ENCODE results near the gene GGA2.
"Not testable (repeated sequence)": the region's sequence is repeated elsewhere in the genome, so short reads cannot be mapped to it uniquely, and the experiment has no call there.

Gene GGA2

GRCh38 chr16:23504453-23505179 is 5.7 kb downstream of the GGA2 start:
- peak; percentile 14 for DNase-seq (ENCODE audit: low read depth)

GRCh38 chr16:23504076-23504452 is 6.2 kb downstream of the GGA2 start:
- DNase-seq (ENCODE audit: low read depth) = no peak

- no peak for DNase-seq (ENCODE audit: low read depth)
These were observed 7.8 kb downstream of the GGA2 start for GRCh38 chr16:23502466-23502865.

- DNase-seq (ENCODE audit: low read depth) = no peak
These were observed 9.0 kb downstream of the GGA2 start for GRCh38 chr16:23501291-23501690.

GRCh38 chr16:23500862-23501225 is 9.4 kb downstream of the GGA2 start:
- no peak for DNase-seq (ENCODE audit: low read depth)

DNA sequence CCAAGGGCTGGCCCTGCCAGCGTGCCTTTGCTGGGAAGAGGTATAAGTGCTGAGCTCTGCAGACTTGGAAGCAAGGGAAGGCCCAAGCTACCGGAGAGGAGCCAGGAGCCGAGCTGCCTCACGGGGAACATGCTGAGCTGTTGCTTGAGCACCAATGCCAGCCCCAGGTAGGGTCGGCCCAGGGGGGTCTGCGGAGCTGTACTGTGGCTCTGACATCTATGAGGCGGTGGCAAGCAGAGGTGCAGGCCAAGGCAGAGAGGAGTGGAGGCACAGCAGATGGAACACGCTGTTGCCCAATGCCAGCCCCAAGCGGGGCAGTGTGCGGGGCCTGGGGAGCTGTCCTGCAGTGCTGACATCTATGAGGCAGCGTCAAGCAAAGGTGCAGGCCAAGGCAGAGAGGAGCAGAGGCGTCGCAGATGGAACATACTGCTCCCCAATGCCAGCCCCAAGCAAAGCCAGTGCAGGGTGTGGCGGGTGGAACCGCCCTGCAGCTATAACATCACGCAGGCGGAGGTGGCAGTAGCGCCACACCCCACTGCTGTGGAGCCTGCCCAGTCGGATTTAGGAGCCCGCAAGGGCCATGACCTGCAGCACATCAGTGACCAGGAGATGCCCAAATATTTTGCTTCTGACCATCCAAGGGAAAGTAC is 10.0 kb downstream of the GGA2 start:
- no peak for DNase-seq (ENCODE audit: low read depth)

DNA sequence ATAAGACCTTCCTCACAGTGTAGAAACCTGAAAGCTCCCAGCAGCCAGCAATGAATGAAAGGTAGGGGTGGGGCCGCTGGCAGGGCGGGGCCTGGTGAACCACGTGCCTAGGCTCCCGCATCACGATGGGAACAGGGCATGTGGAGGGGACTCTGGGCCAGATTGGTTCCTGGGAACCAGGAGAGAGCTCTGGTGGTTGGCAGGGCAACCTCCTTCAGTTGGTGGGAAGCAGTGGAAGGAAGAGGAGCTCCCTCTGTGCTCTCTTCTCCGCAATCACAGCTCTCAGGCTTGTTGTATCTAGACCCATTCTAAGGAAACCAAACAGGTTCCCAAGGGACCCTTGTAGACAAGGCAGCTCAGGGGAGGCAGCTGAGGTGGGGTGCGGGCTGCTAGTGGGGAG is 10.5 kb downstream of the GGA2 start:
- no peak for DNase-seq (ENCODE audit: low read depth)

DNA sequence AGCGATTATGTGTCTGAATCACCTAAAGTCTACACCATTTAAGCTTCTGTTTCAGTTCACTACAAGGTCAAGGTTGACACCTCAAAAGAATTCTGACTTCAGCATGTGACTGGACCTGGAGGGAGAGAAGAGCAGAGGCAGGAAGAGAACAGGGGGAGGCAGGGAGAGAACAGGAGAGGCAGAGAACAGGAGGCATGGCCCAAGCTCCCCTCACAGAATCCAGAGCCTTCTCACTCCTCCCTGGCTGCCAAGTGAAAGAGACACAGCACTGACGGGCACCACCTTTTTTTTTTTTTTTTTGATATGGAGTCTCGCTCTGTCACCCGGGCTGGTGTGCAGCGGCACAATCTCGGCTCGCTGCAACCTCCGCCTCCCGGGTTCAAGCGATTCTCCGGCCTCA is 11.4 kb downstream of the GGA2 start:
- no peak for DNase-seq (ENCODE audit: low read depth)

GRCh38 chr16:23497543-23497868 is 12.8 kb downstream of the GGA2 start:
- no peak for DNase-seq (ENCODE audit: low read depth)

GRCh38 chr16:23496821-23497542 is 13.3 kb downstream of the GGA2 start:
- DNase-seq (ENCODE audit: low read depth) = no peak

- no peak for DNase-seq (ENCODE audit: low read depth)
These were observed 14.6 kb downstream of the GGA2 start for GRCh38 chr16:23495671-23496070.

GRCh38 chr16:23494188-23494587 is 16.1 kb downstream of the GGA2 start:
- DNase-seq (ENCODE audit: low read depth) = no peak

DNA sequence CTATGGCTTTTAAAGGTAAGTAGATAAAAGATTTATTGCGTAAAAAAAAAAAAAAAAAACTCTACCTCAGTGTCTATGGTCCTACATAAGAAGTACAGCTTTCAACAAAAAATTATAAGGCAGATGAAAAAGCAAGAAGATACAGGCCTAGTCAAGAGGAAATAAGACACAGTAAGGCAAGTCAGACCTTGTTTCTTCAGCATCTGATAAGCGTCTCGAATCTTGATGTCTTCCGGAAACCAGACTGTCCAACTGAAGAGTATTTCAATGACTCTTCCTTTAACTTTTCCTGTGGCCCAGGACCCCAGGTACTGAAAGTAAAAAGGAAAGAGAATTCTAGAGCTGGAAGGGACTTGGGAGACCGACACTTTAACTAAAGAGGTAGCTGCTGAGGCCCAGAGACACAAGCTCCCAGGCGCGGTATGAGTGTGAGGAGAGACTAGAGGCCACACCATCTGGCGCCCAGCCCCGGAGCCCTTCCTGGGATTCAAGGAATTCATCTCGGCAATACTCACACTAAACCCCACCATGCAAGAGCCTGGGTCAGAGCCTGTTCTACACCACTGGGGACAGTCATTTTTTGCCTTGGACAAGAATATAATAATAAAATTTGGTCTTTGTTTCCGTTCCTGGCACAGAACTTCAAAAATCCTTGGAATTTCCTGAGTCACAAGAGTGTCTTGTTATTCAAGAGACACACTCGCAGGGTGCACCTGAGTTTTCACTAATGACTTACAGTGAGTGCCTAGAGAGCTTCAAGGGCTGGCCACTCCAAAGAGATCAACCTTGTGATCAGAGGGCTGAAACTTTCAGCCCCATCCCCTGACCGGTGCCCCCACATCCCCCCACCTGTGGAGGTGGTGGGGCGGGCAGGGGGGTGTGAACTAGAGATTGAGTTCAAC is 18.6 kb downstream of the GGA2 start:
- no peak for DNase-seq (ENCODE audit: low read depth)

DNA sequence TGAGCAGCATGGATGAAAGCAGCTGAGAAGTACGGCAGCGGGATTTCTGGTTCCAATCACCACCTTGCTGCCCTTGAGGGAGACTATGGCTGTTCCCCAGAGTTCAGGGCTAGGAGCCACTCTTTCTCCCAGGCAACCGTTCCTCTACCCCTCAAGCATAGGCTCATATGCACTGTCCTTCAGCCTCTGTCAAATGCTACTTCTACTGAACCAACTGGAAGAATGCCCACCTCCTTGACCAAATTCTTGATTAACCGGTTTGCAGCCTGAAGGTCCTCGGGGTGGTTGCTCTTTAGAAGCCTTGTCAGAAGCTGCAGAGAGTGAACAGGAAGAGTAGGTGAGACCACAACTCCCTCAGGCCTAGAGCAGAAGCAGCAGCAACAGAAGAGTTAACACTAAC is 23.8 kb downstream of the GGA2 start:
- DNase-seq (ENCODE audit: low read depth) = no peak

- DNase-seq (ENCODE audit: low read depth) = no peak
These were observed 24.5 kb downstream of the GGA2 start for GRCh38 chr16:23485841-23486240.

GRCh38 chr16:23485257-23485614 is 25.1 kb downstream of the GGA2 start:
- DNase-seq (ENCODE audit: low read depth) = no peak

DNA sequence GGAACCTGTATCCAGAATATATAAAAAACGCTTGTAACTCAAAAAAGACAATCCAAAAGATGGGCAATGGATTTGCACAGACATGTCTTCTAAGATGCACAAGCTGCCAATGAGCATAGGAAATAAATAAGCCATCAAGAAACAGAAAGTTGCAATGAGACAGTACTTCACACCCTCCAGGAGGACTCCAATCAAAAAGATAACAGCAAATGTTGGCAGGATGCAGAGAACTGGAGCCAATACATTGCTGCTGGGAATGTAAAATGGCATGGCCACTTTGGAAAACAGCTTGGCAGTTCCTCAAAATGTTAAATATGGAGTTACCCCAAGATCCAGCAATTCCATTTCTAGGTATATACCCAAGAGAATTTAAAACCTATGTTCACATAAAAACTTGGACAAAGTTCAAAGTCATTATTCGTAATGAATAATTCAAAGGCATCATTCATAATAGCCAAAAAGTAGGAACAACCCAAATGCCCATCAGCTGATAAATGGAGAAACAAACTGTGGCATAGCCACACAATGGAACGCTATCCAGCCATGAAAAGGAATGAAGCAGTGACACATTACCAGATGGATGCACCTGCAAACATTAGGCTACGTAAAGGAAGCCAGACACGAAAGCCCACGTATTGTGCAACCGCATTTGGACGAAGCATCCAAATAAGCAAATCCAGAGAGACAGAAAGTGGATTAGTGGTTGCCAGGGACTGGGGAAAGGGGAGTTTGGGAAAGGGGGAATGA is 25.6 kb downstream of the GGA2 start:
- DNase-seq (ENCODE audit: low read depth) = no peak

GRCh38 chr16:23483492-23483891 is 26.8 kb downstream of the GGA2 start:
- DNase-seq (ENCODE audit: low read depth) = not testable (repeated sequence)

DNA sequence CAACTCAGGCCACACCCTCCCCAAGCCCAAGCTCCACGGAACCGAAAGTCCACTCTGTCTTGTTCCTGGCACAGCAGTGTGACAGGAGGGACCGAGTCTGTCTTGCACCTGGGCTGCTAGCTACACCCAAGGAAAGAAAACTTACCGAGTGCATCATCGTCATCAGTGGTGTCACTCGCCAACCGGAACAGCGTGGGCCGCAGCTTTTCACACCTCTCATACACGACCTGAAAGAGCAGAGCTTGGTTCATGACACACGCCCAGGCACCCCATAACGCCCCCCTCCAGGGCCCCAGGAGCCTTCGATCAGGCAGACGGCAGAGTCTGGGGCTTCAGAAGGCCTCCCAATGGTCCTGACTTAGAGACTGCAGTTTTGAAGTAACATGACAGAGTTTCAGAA is 27.5 kb downstream of the GGA2 start:
- no peak for DNase-seq (ENCODE audit: low read depth)

- no peak for DNase-seq (ENCODE audit: low read depth)
These were observed 30.0 kb downstream of the GGA2 start for GRCh38 chr16:23480257-23480656.

DNA sequence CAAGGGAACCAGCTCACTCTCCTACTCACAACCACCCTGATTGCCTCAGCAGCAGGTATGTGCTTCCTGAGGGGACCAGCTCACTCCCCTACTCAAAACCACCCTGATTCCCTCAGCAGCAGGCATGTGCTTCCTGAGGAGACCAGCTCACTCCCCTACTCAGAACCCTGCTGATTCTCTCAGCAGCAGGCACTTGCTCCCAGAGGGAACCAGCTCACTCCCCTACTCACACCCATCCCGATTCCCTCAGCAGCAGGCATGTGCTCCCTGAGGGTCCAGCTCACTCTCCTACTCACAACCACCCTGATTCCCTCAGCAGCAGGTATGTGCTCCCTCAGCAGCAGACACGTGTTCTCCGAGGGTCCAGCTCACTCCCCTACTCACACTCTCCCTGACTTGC is 31.2 kb downstream of the GGA2 start:
- no peak for DNase-seq (ENCODE audit: low read depth)

DNA sequence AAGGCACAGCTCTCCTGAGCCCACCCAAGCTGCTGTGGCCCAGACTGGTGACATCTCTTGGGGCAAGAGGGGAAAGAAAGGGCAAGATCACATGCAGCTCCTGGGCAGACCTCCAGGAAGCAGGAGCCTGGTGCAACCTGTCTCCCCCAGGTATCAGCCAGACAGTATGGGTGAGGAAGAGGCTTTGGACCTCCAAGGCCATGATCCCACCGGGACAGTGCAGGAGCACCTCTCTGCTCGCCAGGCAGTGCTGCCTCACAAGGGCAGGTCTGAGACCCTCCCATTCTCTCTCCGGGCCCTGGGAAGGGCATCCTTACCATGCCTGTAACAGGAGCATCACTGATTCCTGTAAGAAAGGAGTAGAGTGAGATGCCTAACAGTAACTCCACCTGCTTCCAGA is 31.7 kb downstream of the GGA2 start:
- DNase-seq (ENCODE audit: low read depth) = no peak

Measured in activated T-cell treated with anti-CD3 and anti-CD28 coated beads for 1 hour (primary cell).